ENCODE results near the gene PRKAG1.

PRKAG1 gene

DNA sequence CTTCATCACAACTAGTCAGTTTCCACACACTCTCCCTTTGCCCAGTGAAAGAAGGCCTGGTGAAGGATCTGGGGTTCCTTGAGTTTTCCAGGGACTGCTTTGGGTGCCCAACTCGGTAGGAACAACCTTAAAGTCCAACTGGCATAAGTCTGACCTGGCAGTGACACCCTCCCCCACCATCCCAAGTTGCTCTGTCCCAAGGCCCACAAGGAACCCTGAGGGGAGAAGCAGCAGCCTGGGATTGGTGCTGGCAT is 40.4 kb upstream of the PRKAG1 start:
- H2AFZ ChIP-seq (ENCODE audit: low read depth, low read length) = no peak overlapping the region
- DNase-seq = no peak
- no peak for ATAC-seq (ENCODE audit: insufficient read depth, low read depth)
- H3K27ac ChIP-seq (ENCODE audit: low read length) = peak overlapping the region; percentile 100
- no peaks in the 10 kb centered on the region for H3K9me3 ChIP-seq (ENCODE audit: insufficient read depth, low read length, severe bottlenecking)
- TF ChIP-seq, protein P1, sequence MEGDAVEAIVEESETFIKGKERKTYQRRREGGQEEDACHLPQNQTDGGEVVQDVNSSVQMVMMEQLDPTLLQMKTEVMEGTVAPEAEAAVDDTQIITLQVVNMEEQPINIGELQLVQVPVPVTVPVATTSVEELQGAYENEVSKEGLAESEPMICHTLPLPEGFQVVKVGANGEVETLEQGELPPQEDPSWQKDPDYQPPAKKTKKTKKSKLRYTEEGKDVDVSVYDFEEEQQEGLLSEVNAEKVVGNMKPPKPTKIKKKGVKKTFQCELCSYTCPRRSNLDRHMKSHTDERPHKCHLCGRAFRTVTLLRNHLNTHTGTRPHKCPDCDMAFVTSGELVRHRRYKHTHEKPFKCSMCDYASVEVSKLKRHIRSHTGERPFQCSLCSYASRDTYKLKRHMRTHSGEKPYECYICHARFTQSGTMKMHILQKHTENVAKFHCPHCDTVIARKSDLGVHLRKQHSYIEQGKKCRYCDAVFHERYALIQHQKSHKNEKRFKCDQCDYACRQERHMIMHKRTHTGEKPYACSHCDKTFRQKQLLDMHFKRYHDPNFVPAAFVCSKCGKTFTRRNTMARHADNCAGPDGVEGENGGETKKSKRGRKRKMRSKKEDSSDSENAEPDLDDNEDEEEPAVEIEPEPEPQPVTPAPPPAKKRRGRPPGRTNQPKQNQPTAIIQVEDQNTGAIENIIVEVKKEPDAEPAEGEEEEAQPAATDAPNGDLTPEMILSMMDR (IDR thresholded peaks at IDR 0.05; ENCODE audit: borderline replicate concordance, extremely low read depth, low read length, poor library complexity, severe bottlenecking) = no peak
- no peak for TF ChIP-seq EZH2 (IDR thresholded peaks at IDR 0.05; ENCODE audit: borderline replicate concordance, low read depth, low read length, severe bottlenecking)
- H3K79me2 ChIP-seq (ENCODE audit: insufficient read depth, low read length) = peaks cover 78% of the 10 kb centered on the region
- peaks cover 67% of the 10 kb centered on the region for H3K4me1 ChIP-seq (ENCODE audit: insufficient read depth, low read length)
- peak overlapping the region; percentile 84 to 96 for H3K4me3 ChIP-seq (ENCODE audit: low read depth in 1 of 2, low read length in 2 of 2)
- peaks cover 55% of the 10 kb centered on the region for H3K36me3 ChIP-seq (ENCODE audit: insufficient read depth, low read length)
- H3K27me3 ChIP-seq (ENCODE audit: insufficient read depth, low read length, poor library complexity) = no peaks in the 10 kb centered on the region
- H3K4me2 ChIP-seq (ENCODE audit: insufficient read depth, low read length) = peak overlapping the region; percentile 99
- peaks cover 55% of the 10 kb centered on the region for H4K20me1 ChIP-seq (ENCODE audit: insufficient read depth, low read length)
- peak overlapping the region; percentile 99 for H3K9ac ChIP-seq (ENCODE audit: low read depth, low read length)

DNA sequence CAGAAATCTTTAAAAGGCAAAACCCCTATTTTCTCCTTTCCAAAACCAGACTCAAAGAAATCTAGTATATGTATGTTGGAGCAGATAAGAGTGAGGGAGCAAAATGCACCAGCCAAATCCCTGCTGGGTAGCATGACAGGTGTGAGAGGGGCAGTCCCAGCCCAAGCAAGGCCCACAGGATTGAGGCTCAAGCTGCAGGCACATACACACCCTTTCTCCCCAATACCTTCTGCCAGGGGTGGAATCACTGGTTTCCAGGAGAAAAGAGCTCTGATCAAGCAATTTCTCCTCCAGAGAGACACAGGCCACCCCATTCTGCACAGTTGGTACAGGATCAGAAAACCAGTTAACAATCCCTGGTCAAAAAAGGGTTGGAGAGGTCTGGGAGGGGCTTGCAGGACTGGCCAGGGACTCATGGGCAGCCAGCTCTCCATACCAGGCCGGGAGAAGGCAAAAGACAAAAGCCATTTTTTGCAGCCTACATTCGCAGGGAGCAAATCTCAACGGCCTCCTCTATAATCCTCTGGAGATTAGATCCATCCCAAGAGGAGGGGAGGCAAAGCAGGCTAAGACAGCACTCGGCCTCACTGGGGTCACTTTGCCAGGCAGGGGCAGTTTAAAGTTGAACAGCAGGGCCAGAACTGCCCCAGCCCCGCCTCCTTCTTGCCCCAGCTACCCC is 39.9 kb upstream of the PRKAG1 start:
- DNase-seq = no peak
- Histone ChIP-seq H2AFZ (ENCODE audit: low read depth, low read length) (no peak overlapping the region), H3K4me3 (ENCODE audit: low read depth in 1 of 2, low read length in 2 of 2) (peak overlapping the region; percentile 84 to 96), H3K36me3 (ENCODE audit: insufficient read depth, low read length) (peaks cover 60% of the 10 kb centered on the region), H3K9ac (ENCODE audit: low read depth, low read length) (peak overlapping the region; percentile 99), H3K79me2 (ENCODE audit: insufficient read depth, low read length) (peaks cover 82% of the 10 kb centered on the region), H3K27me3 (ENCODE audit: insufficient read depth, low read length, poor library complexity) (no peaks in the 10 kb centered on the region), H3K27ac (ENCODE audit: low read length) (peak overlapping the region; percentile 100), H3K4me2 (ENCODE audit: insufficient read depth, low read length) (peak overlapping the region; percentile 99), H4K20me1 (ENCODE audit: insufficient read depth, low read length) (peaks cover 60% of the 10 kb centered on the region), H3K4me1 (ENCODE audit: insufficient read depth, low read length) (peaks cover 64% of the 10 kb centered on the region), H3K9me3 (ENCODE audit: insufficient read depth, low read length, severe bottlenecking) (no peaks in the 10 kb centered on the region)
- TF ChIP-seq, protein P1 (IDR thresholded peaks at IDR 0.05; ENCODE audit: borderline replicate concordance, extremely low read depth, low read length, poor library complexity, severe bottlenecking) = no peak
- no peak for ATAC-seq (ENCODE audit: insufficient read depth, low read depth)

DNA sequence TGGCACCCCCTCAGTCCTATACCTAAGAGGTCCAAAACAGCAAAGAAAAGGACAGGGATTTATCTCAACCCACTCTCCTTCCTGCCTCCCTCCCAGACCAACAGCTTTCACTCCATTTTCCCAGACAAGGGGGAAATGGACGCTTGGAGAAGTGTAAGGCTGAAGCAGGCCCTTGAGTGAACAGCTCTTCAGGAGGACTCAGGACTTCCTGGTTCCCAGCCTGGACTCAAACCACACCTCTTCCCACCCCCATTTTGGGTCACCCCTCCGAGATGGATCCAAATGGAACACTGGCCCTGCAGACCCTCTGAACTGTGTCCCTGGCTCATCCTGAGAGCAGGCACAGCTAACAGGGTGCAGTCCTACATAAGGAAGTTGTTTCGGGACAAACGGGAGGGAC is 39.3 kb upstream of the PRKAG1 start:
- Histone ChIP-seq H3K27me3 (ENCODE audit: insufficient read depth, low read length, poor library complexity) (no peaks in the 10 kb centered on the region), H3K4me3 (ENCODE audit: low read depth in 1 of 2, low read length in 2 of 2) (peak overlapping the region; percentile 84 to 96), H2AFZ (ENCODE audit: low read depth, low read length) (no peak overlapping the region), H3K9ac (ENCODE audit: low read depth, low read length) (peak overlapping the region; percentile 99), H3K36me3 (ENCODE audit: insufficient read depth, low read length) (peaks cover 66% of the 10 kb centered on the region), H3K27ac (ENCODE audit: low read length) (peak overlapping the region; percentile 100), H3K4me1 (ENCODE audit: insufficient read depth, low read length) (peaks cover 64% of the 10 kb centered on the region), H3K4me2 (ENCODE audit: insufficient read depth, low read length) (peak overlapping the region; percentile 99), H4K20me1 (ENCODE audit: insufficient read depth, low read length) (peaks cover 66% of the 10 kb centered on the region), H3K9me3 (ENCODE audit: insufficient read depth, low read length, severe bottlenecking) (no peaks in the 10 kb centered on the region), H3K79me2 (ENCODE audit: insufficient read depth, low read length) (peaks cover 88% of the 10 kb centered on the region)
- ATAC-seq (ENCODE audit: insufficient read depth, low read depth) = no peak
- no peak for TF ChIP-seq EZH2 (IDR thresholded peaks at IDR 0.05; ENCODE audit: borderline replicate concordance, low read depth, low read length, severe bottlenecking)
- TF ChIP-seq, protein P1 (IDR thresholded peaks at IDR 0.05; ENCODE audit: borderline replicate concordance, extremely low read depth, low read length, poor library complexity, severe bottlenecking) = no peak
- DNase-seq = no peak

Data from DND-41 (cell line).